Mucosa of stomach (tissue), 1 donor: ENCODE measurements around the gene ADGRD2.

Source experiments
- H3K27me3 ChIP-seq: one replicate; pipeline ENCODE4 v1.7.0; 2013; ENCODE audit warnings: mild to moderate bottlenecking, low read length; ENCODE audit not compliant: control insufficient read depth, insufficient read depth
- H3K36me3 ChIP-seq: one replicate; pipeline ENCODE4 v1.7.0; 2013; ENCODE audit warnings: low read length; ENCODE audit not compliant: control insufficient read depth, insufficient read depth
- H3K4me1 ChIP-seq: one replicate; pipeline ENCODE4 v1.7.0; 2013; ENCODE audit warnings: mild to moderate bottlenecking, low read length; ENCODE audit not compliant: control insufficient read depth, insufficient read depth
- H3K4me3 ChIP-seq: one replicate; pipeline ENCODE4 v1.7.0; 2013; ENCODE audit warnings: low read length
- H3K9ac ChIP-seq: one replicate; pipeline ENCODE4 v1.7.0; 2013; ENCODE audit warnings: mild to moderate bottlenecking, low read length, moderate library complexity
- H3K9me3 ChIP-seq: one replicate; pipeline ENCODE4 v1.7.0; 2013; ENCODE audit warnings: mild to moderate bottlenecking, low read length, moderate library complexity; ENCODE audit not compliant: control insufficient read depth
- donor health status: Pancreatic carcinoma.

Gene ADGRD2

DNA sequence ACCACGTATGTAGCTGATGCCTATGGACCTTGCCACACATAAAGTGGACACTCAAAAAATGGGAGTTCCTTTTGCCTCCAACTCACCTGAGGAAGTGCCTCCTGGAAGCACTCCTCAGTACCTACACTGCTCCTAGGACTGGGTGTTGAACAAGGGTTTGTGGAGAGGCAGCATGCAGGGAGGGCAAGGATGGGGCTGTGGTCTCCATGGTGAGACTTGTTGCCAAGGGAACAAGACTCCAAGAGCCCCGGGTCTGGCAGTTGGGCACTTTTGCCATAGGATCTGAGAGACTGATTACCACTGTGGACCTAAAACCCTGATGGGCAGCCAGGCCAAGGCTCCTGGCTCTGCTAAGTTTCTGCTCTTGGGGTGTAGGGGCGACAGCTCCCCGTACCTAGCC, 63.9 kb downstream of the ADGRD2 start:
- H3K9me3 ChIP-seq: no peaks in the 10 kb centered on the region
- no peak overlapping the region for H3K9ac ChIP-seq
- peaks cover 11% of the 10 kb centered on the region for H3K27me3 ChIP-seq
- no peaks in the 10 kb centered on the region for H3K4me1 ChIP-seq
- no peaks in the 10 kb centered on the region for H3K36me3 ChIP-seq
- H3K4me3 ChIP-seq: no peak overlapping the region

DNA sequence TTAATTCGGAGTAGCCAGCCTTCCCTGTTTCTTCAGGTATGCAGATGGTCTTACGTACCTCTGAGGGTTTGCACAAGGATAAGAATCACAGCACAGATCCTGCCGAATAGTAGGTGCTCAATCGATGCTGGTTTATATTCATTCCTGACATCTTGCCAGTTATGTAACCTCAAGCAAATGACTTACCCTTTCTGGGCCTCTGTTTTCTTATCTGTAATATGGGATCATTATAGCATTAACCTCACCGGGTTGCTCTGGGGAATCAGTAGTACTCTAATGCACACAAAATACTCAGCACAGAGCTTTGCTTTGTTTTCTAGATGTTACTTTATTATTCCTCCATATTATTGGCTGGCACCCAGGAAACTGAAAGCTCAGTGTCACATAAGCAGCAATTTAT, 64.6 kb downstream of the ADGRD2 start:
- peaks cover 11% of the 10 kb centered on the region for H3K27me3 ChIP-seq
- no peak overlapping the region for H3K9ac ChIP-seq
- H3K4me1 ChIP-seq: no peaks in the 10 kb centered on the region
- no peaks in the 10 kb centered on the region for H3K36me3 ChIP-seq
- H3K4me3 ChIP-seq: no peak overlapping the region
- no peaks in the 10 kb centered on the region for H3K9me3 ChIP-seq

DNA sequence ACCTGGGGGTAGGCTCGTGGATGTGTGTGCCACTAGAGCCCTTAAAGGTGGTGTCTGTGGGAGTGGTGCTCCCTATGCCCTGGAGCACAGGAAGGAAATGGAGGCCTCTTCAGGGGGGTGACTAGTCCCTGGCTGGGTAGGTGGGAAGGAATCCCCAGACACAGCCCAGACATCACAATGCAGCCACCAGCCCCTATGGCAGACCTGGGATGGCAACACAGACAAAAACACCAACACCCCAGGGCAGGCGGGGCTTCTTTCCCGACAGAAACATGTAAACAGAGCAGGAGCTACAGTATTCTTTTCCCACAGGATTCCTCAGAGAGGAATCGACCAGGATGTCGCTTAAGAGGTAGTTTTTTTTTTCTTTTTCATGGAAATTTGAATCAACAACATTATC, 67.3 kb downstream of the ADGRD2 start:
- Histone ChIP-seq H3K4me3 (no peak overlapping the region), H3K9ac (no peak overlapping the region), H3K9me3 (no peaks in the 10 kb centered on the region), H3K36me3 (no peaks in the 10 kb centered on the region), H3K27me3 (peaks cover 7% of the 10 kb centered on the region), H3K4me1 (no peaks in the 10 kb centered on the region)

DNA sequence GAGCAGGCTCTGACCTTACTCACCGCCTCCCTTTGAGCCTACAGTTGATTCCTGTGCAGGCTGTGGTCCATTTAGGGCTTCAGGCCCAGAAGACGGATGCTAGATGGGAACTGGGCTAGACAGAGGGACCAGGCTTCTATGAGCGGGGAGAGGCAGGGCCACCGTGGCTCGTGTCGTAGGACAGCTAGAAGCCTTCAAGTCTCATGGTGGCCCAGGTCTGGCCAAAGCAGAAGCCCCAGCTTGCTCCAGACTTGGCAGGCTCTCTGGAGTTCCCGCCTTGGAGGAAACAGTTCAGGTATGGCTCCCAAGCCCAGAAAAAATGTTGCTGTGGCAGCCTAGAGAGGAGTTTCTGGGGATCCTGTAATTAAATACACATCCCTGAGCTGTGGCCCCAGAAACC, 67.9 kb downstream of the ADGRD2 start:
- Histone ChIP-seq H3K9ac (no peak overlapping the region), H3K4me3 (no peak overlapping the region), H3K4me1 (no peaks in the 10 kb centered on the region), H3K9me3 (no peaks in the 10 kb centered on the region), H3K27me3 (peaks cover 7% of the 10 kb centered on the region), H3K36me3 (no peaks in the 10 kb centered on the region)

DNA sequence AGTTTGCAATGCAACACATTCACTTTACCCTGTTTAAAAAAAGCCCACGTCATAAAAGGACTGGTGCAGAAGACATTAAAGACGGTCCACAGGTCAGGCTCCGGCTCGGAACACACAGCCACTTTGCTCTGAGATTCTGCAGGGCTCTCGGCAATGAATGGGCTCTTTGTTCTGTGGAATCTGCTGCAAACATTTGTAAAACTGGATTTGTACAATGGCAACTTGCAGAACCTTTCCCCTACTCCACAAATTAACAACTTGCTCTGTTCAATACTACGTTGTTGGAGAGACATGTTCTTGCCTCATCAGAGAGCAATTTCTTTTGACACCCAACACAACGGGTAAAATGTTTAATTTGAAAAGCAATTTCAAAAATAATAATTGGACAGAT, 70.0 kb downstream of the ADGRD2 start:
- H3K27me3 ChIP-seq: no peaks in the 10 kb centered on the region
- H3K4me3 ChIP-seq: no peak overlapping the region
- no peaks in the 10 kb centered on the region for H3K9me3 ChIP-seq
- H3K9ac ChIP-seq: no peak overlapping the region
- H3K4me1 ChIP-seq: no peaks in the 10 kb centered on the region
- H3K36me3 ChIP-seq: no peaks in the 10 kb centered on the region

DNA sequence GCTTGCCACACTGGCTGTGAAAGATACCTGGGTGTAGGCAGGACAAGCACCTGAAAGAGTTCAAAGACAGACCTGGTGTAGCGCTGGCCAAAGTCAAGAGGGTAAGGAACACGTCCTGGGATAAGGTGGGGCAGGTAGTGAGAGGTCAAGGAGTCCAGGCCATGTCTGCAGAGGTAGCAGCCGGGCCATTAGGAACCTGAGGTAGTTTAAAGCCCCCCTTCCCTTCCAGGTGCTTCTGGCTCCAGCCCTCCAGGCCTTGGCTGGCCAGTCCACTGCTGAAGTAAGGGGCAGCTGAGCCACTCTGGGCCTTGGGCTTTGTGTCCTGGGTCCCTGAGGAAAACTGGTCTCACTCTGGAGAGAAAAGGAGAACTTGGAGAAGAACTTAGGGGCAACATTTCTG, 70.9 kb downstream of the ADGRD2 start:
- Histone ChIP-seq H3K9me3 (no peaks in the 10 kb centered on the region), H3K27me3 (no peaks in the 10 kb centered on the region), H3K36me3 (no peaks in the 10 kb centered on the region), H3K9ac (no peak overlapping the region), H3K4me1 (no peaks in the 10 kb centered on the region), H3K4me3 (no peak overlapping the region)

DNA sequence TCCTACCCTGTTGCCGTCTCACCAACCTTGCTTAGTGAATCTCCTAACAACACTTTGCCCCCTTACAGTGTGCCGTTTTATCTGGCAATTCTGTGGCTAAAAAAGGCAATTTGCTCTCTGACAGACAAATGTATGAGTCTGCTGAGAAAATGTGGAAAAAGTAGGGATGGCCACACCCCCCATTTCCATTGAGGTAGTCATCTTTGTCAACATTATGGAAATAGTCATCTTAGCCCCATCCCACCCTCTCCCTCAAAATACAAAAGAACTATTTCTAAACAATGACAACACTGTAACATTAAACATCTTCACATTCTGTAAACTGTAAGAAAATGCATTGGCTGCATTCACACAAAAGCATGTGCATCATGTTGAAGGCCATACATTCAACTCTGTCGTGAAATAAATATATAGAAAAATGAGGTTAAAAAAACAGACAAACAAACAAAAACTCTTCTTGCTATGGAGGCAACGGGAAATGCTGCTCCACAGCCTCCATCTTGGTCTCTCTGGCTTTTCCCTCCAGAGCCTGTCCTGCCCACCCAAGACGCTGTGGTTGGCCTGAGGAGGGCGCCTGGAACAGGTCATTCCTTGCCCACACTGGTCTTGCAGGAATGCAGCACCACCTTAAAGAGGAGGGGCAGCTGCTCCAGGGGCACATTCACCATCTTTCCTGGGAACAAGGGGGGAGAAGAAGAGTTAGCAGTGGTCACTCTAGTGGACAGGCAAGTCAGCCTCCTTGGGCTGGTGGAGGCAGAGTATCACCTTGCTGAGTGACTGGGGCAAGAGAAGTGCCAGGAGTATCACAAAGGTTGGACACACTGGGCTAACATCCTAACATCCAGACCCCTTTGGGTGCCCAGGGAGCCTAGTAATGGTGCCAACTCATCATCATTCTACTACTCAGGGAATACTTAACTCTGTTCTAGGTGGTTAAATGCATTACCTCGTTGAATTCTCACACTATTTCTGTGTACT, 72.2 kb downstream of the ADGRD2 start:
- H3K9ac ChIP-seq: no peak overlapping the region
- H3K27me3 ChIP-seq: no peaks in the 10 kb centered on the region
- H3K36me3 ChIP-seq: no peaks in the 10 kb centered on the region
- H3K4me1 ChIP-seq: no peaks in the 10 kb centered on the region
- H3K4me3 ChIP-seq: no peak overlapping the region
- H3K9me3 ChIP-seq: no peaks in the 10 kb centered on the region

DNA sequence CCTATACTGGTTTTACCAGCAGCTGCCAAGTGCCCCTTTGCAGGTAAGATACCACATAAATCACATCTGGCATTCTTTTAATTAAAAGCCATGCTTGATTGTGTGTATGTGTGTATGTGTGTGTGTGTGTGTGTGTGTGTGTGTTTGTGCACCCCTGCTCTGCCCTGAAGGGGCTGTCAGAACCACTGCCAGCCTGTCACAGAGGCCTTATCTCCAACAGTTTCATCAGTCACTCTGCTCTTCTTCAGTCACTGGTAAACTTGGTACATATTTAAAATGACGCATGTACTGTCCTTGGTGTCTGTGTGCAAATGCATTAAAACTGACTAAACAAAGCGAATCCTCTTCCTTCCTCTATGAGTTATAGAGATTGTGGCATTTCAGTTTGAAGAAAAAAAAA, 75.9 kb downstream of the ADGRD2 start:
- H3K4me1 ChIP-seq: no peaks in the 10 kb centered on the region
- H3K36me3 ChIP-seq: no peaks in the 10 kb centered on the region
- no peaks in the 10 kb centered on the region for H3K27me3 ChIP-seq
- H3K4me3 ChIP-seq: no peak overlapping the region
- H3K9me3 ChIP-seq: no peaks in the 10 kb centered on the region
- H3K9ac ChIP-seq: no peak overlapping the region

DNA sequence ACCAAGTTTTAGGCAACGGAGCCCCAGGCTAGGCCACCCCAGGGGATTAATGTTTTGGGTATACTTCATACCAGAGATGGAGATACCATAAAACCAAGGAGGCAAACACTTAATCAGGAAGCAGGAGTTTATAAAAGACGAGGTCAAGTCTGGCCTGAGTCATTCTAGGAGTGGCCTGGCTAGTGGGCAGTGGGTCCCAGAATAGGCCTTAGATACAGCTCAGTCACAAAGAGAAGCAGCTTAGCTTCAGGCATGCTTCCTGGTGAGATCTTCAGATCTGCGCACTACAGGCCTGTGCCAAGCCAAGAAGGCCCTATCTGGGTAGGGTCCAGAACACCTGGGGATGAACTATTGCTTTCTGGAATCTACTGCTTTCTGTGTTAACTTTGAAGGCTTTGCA, 77.5 kb downstream of the ADGRD2 start:
- H3K4me1 ChIP-seq: no peaks in the 10 kb centered on the region
- no peaks in the 10 kb centered on the region for H3K9me3 ChIP-seq
- no peaks in the 10 kb centered on the region for H3K36me3 ChIP-seq
- no peaks in the 10 kb centered on the region for H3K27me3 ChIP-seq
- H3K4me3 ChIP-seq: no peak overlapping the region
- no peak overlapping the region for H3K9ac ChIP-seq
